Liver (tissue), 9 donors: ENCODE measurements around the gene ZDHHC5. TPM values are rescaled to one million over a fixed set of nuclear protein-coding genes. Genes with fewer than 3 reads are reported as not detected.

ENCODE experiments used
- DNase-seq: peaks from one replicate; pipeline ENCODE4 v3.0.0-alpha.2; 2017; ENCODE audit warnings: low spot score
- H3K27ac ChIP-seq, 2 donors: one replicate each; pipeline ENCODE4 v1.7.0; 2013; ENCODE audit warnings: inconsistent platforms in 2 of 2, low read length in 2 of 2, control low read depth in 1 of 2, low read depth in 1 of 2, mild to moderate bottlenecking in 1 of 2
- H3K27me3 ChIP-seq, 4 donors: one replicate each; pipeline versions ENCODE4 v1.6.1 to v1.7.0; 2013; ENCODE audit warnings: low read length in 3 of 4, inconsistent platforms in 1 of 4, mild to moderate bottlenecking in 1 of 4, moderate library complexity in 1 of 4; ENCODE audit not compliant: control insufficient read depth in 4 of 4, insufficient read depth in 4 of 4
- H3K36me3 ChIP-seq, 4 donors: one replicate each; pipeline versions ENCODE4 v1.6.1 to v1.7.0; 2013; ENCODE audit warnings: low read length in 3 of 4, mild to moderate bottlenecking in 3 of 4, low read depth in 1 of 4, moderate library complexity in 1 of 4; ENCODE audit not compliant: control insufficient read depth in 4 of 4, insufficient read depth in 3 of 4
- H3K4me1 ChIP-seq, 4 donors: one replicate each; pipeline versions ENCODE4 v1.6.1 to v1.7.0; 2013; ENCODE audit warnings: low read length in 3 of 4, mild to moderate bottlenecking in 3 of 4, moderate library complexity in 1 of 4; ENCODE audit not compliant: control insufficient read depth in 4 of 4, insufficient read depth in 4 of 4
- H3K4me3 ChIP-seq, 3 donors: one replicate each; pipeline versions ENCODE4 v1.6.1 to v1.7.0; 2013; ENCODE audit warnings: low read length in 3 of 3, control low read depth in 1 of 3, low read depth in 1 of 3, mild to moderate bottlenecking in 1 of 3
- H3K9ac ChIP-seq, 2 donors: one replicate each; pipeline ENCODE4 v1.7.0; 2013; ENCODE audit warnings: low read length in 2 of 2, mild to moderate bottlenecking in 2 of 2, moderate library complexity in 2 of 2, control low read depth in 1 of 2, low read depth in 1 of 2
- H3K9me3 ChIP-seq, 4 donors: one replicate each; pipeline versions ENCODE4 v1.6.1 to v1.7.0; 2013; ENCODE audit warnings: low read length in 3 of 4; ENCODE audit not compliant: control insufficient read depth in 4 of 4
- ATF3 ChIP-seq: IDR thresholded peaks from 2 replicates; pipeline ENCODE4 v1.6.1; 2016; ENCODE audit warnings: antibody characterized with exemption
- EGR1 ChIP-seq, 2 donors: IDR thresholded peaks; 2 replicates each; pipeline ENCODE4 v1.6.1; 2016 to 2018; ENCODE audit warnings: antibody characterized with exemption in 2 of 2, low read depth in 2 of 2
- FOXA1 ChIP-seq: IDR thresholded peaks from 2 replicates; pipeline ENCODE4 v1.6.1; 2016; ENCODE audit warnings: antibody characterized with exemption
- FOXA2 ChIP-seq: IDR thresholded peaks from 2 replicates; pipeline ENCODE4 v1.6.1; 2016; ENCODE audit warnings: antibody characterized with exemption
- GABPA ChIP-seq, 2 donors: IDR thresholded peaks in 1 of 2; conservative IDR thresholded peaks in 1 of 2; 2 replicates each; pipeline ENCODE4 v1.6.1; 2016; ENCODE audit warnings: antibody characterized with exemption in 2 of 2, mild to moderate bottlenecking in 1 of 2, moderate library complexity in 1 of 2
- JUND ChIP-seq, 2 donors: IDR thresholded peaks; 2 replicates each; pipeline ENCODE4 v1.6.1; 2016; ENCODE audit warnings: antibody characterized with exemption in 2 of 2
- NR2F2 ChIP-seq: IDR thresholded peaks from 2 replicates; pipeline ENCODE4 v1.6.1; 2016; ENCODE audit warnings: antibody characterized with exemption
- RXRA ChIP-seq, 2 donors: IDR thresholded peaks; 2 replicates each; pipeline ENCODE4 v1.6.1; 2017 to 2018; ENCODE audit warnings: antibody characterized with exemption in 2 of 2, mild to moderate bottlenecking in 1 of 2
- SP1 ChIP-seq: IDR thresholded peaks from 2 replicates; pipeline ENCODE4 v1.6.1; 2018; ENCODE audit warnings: antibody characterized with exemption, mild to moderate bottlenecking
- TAF1 ChIP-seq: conservative IDR thresholded peaks from 2 replicates; pipeline ENCODE4 v1.6.1; 2016; ENCODE audit warnings: antibody characterized with exemption, mild to moderate bottlenecking
- YY1 ChIP-seq: IDR thresholded peaks from 2 replicates; pipeline ENCODE4 v1.6.1; 2016; ENCODE audit warnings: antibody characterized with exemption, mild to moderate bottlenecking
- WGBS: extraction: QIAGEN DNeasy Blood & Tissue Kit; methylation state at CpG from one replicate; pipeline ENCODE4 v1.1.7; 2013; 5-methylcytosine and 5-hydroxymethylcytosine counted together
- polyA plus RNA-seq, 2 donors: library from polyadenylated mRNA; stranded (reverse) in 1 of 2; unstranded in 1 of 2; fragments of 200-250 nt in 1 of 2; fragments of >200 nt in 1 of 2; fragmentation: Nextera tagmentation in 1 of 2; extraction: Ambion mirVana in 1 of 2; gene quantifications; one replicate each; pipeline versions ENCODE4 v1.2.1 to v1.2.3, GENCODE V29; 2013 to 2015
- total RNA-seq, 2 donors: library from RNA; depleted of rRNA; stranded (reverse); fragments of >200 nt; gene quantifications; one replicate each; pipeline ENCODE4 v1.2.3, GENCODE V29; 2014
- TF ChIP-seq, protein P1 (sequence below): fragments of 150-350 bp; IDR thresholded peaks from 2 replicates; pipeline ENCODE4 v1.5.1; 2017; ENCODE audit warnings: improper control_type of control experiment, low read depth, low read length; ENCODE audit not compliant: missing input control
- TF ChIP-seq, protein P2 (sequence below): IDR thresholded peaks from 2 replicates; pipeline ENCODE4 v1.6.1; 2016; ENCODE audit warnings: antibody characterized with exemption
- TF ChIP-seq, protein P3 (sequence below): IDR thresholded peaks from 2 replicates; pipeline ENCODE4 v1.6.1; 2016; ENCODE audit warnings: antibody characterized with exemption
- TF ChIP-seq, protein P4 (sequence below): IDR thresholded peaks from 2 replicates; pipeline ENCODE4 v1.6.1; 2016; ENCODE audit warnings: antibody characterized with exemption, mild to moderate bottlenecking
- donor health status: healthy.
- donor health status: healthy.
- donor health status: healthy.
- donor health status: healthy.
- donor health status: healthy.

Gene ZDHHC5, protein sequence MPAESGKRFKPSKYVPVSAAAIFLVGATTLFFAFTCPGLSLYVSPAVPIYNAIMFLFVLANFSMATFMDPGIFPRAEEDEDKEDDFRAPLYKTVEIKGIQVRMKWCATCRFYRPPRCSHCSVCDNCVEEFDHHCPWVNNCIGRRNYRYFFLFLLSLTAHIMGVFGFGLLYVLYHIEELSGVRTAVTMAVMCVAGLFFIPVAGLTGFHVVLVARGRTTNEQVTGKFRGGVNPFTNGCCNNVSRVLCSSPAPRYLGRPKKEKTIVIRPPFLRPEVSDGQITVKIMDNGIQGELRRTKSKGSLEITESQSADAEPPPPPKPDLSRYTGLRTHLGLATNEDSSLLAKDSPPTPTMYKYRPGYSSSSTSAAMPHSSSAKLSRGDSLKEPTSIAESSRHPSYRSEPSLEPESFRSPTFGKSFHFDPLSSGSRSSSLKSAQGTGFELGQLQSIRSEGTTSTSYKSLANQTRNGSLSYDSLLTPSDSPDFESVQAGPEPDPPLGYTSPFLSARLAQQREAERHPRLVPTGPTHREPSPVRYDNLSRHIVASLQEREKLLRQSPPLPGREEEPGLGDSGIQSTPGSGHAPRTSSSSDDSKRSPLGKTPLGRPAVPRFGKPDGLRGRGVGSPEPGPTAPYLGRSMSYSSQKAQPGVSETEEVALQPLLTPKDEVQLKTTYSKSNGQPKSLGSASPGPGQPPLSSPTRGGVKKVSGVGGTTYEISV
- 10 to 100 TPM; 27.1 to 31.4 TPM for total RNA-seq
- polyA plus RNA-seq: 10 to 100 TPM in 1 of 2 donors, 1 to 10 TPM in 1; 7.2 to 25.1 TPM

GRCh38 chr11:57667736-57668433 lies at the start of gene ZDHHC5:
Gene ZDHHC5, plus strand, starts transcription at chr11:57668114. Its CDS starts 4,977 bp downstream, at chr11:57673091.
- Histone ChIP-seq H3K4me3 (peak within 1 kb of the TSS; percentile 94 to 98 (median 96)), H3K9ac (peak within 1 kb of the TSS; percentile 95 to 98), H3K4me1 (peaks cover 2 to 23% (median 18%) of the 10 kb centered on the region in 4 donors), H3K27me3 (no peaks in the 10 kb centered on the region), H3K9me3 (no peaks in the 10 kb centered on the region), H3K36me3 (peaks cover 2 to 13% (median 8%) of the 10 kb centered on the region in 4 donors), H3K27ac (peak within 1 kb of the TSS; percentile 97 to 99)
- under 1% methylated on average over 96 of the region's 96 CpGs for WGBS
- peak; percentile 98 for DNase-seq
- TF ChIP-seq GABPA (IDR thresholded peaks at IDR 0.05 in 1 of 2, conservative IDR thresholded peaks at IDR 0.05 in 1 of 2): peak in 1 of 2 donors; percentile 63
- TF ChIP-seq RXRA (IDR thresholded peaks at IDR 0.05): peak in 1 of 2 donors; percentile 4
- TF ChIP-seq, protein P1, sequence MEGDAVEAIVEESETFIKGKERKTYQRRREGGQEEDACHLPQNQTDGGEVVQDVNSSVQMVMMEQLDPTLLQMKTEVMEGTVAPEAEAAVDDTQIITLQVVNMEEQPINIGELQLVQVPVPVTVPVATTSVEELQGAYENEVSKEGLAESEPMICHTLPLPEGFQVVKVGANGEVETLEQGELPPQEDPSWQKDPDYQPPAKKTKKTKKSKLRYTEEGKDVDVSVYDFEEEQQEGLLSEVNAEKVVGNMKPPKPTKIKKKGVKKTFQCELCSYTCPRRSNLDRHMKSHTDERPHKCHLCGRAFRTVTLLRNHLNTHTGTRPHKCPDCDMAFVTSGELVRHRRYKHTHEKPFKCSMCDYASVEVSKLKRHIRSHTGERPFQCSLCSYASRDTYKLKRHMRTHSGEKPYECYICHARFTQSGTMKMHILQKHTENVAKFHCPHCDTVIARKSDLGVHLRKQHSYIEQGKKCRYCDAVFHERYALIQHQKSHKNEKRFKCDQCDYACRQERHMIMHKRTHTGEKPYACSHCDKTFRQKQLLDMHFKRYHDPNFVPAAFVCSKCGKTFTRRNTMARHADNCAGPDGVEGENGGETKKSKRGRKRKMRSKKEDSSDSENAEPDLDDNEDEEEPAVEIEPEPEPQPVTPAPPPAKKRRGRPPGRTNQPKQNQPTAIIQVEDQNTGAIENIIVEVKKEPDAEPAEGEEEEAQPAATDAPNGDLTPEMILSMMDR: peak; percentile 45
- TF ChIP-seq, protein P2, sequence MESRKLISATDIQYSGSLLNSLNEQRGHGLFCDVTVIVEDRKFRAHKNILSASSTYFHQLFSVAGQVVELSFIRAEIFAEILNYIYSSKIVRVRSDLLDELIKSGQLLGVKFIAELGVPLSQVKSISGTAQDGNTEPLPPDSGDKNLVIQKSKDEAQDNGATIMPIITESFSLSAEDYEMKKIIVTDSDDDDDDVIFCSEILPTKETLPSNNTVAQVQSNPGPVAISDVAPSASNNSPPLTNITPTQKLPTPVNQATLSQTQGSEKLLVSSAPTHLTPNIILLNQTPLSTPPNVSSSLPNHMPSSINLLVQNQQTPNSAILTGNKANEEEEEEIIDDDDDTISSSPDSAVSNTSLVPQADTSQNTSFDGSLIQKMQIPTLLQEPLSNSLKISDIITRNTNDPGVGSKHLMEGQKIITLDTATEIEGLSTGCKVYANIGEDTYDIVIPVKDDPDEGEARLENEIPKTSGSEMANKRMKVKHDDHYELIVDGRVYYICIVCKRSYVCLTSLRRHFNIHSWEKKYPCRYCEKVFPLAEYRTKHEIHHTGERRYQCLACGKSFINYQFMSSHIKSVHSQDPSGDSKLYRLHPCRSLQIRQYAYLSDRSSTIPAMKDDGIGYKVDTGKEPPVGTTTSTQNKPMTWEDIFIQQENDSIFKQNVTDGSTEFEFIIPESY: peak; percentile 99
- TF ChIP-seq NR2F2: no peak
- peak in 1 of 2 donors; percentile 13 for TF ChIP-seq EGR1 (IDR thresholded peaks at IDR 0.05; ENCODE audit: low read depth in 2 of 2)
- no peak for TF ChIP-seq JUND (IDR thresholded peaks at IDR 0.05)
- peak; percentile 10 for TF ChIP-seq YY1
- TF ChIP-seq FOXA2: no peak

DNA sequence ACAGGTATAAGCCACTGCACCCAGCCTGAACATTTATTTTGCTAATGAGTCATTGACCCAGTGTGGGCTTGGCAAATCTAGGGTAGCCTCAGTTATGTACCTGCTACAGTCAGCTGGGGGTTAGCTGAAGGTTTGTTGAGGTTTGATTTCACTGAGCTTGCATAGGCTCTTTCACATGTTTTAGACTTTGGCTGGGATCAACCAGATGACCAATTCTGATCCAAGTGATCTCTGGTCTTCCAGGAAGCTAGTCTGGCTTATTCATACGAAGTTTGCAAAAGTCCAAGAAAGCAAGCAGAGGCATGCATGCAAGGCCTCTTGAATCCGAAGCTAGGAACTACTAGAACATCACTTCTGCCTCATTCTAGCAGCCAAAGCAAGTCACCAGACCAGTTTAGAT lies 49.5 kb upstream of the ZDHHC5 start:
- no peak for DNase-seq
- peak overlapping the region; percentile 18 to 33 for H3K27ac ChIP-seq
- no peak overlapping the region for H3K9ac ChIP-seq
- 40% methylated on average over 2 of the region's 2 CpGs for WGBS
- no peaks in the 10 kb centered on the region for H3K27me3 ChIP-seq
- peaks cover 8 to 44% (median 33%) of the 10 kb centered on the region in 4 donors for H3K36me3 ChIP-seq
- H3K4me1 ChIP-seq: peaks cover 11 to 56% (median 48%) of the 10 kb centered on the region in 4 donors
- no peaks in the 10 kb centered on the region for H3K9me3 ChIP-seq
- H3K4me3 ChIP-seq: no peak overlapping the region
- no peak for TF ChIP-seq FOXA1
- TF ChIP-seq, protein P3, sequence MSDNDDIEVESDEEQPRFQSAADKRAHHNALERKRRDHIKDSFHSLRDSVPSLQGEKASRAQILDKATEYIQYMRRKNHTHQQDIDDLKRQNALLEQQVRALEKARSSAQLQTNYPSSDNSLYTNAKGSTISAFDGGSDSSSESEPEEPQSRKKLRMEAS: peak; percentile 37
- TF ChIP-seq, protein P4, sequence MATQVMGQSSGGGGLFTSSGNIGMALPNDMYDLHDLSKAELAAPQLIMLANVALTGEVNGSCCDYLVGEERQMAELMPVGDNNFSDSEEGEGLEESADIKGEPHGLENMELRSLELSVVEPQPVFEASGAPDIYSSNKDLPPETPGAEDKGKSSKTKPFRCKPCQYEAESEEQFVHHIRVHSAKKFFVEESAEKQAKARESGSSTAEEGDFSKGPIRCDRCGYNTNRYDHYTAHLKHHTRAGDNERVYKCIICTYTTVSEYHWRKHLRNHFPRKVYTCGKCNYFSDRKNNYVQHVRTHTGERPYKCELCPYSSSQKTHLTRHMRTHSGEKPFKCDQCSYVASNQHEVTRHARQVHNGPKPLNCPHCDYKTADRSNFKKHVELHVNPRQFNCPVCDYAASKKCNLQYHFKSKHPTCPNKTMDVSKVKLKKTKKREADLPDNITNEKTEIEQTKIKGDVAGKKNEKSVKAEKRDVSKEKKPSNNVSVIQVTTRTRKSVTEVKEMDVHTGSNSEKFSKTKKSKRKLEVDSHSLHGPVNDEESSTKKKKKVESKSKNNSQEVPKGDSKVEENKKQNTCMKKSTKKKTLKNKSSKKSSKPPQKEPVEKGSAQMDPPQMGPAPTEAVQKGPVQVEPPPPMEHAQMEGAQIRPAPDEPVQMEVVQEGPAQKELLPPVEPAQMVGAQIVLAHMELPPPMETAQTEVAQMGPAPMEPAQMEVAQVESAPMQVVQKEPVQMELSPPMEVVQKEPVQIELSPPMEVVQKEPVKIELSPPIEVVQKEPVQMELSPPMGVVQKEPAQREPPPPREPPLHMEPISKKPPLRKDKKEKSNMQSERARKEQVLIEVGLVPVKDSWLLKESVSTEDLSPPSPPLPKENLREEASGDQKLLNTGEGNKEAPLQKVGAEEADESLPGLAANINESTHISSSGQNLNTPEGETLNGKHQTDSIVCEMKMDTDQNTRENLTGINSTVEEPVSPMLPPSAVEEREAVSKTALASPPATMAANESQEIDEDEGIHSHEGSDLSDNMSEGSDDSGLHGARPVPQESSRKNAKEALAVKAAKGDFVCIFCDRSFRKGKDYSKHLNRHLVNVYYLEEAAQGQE: no peak
- TF ChIP-seq TAF1: no peak
- TF ChIP-seq JUND (IDR thresholded peaks at IDR 0.05): peak in 1 of 2 donors; percentile 29
- TF ChIP-seq NR2F2: peak; percentile 17
- TF ChIP-seq SP1: peak; percentile 57
- TF ChIP-seq FOXA2: no peak
- peak; percentile 57 to 84 for TF ChIP-seq RXRA (IDR thresholded peaks at IDR 0.05)
- TF ChIP-seq ATF3: no peak
- TF ChIP-seq, protein P1: no peak
- peak in 1 of 2 donors; percentile 10 for TF ChIP-seq GABPA (IDR thresholded peaks at IDR 0.05 in 1 of 2, conservative IDR thresholded peaks at IDR 0.05 in 1 of 2)
